Measurements from ENCODE around the gene PRPF8. TPM values are rescaled to one million over a fixed set of nuclear protein-coding genes. Genes with fewer than 3 reads are reported as not detected.

PRPF8 gene
- total RNA-seq, 2 experiments from 2014 or later = 420 to 428 TPM

DNA sequence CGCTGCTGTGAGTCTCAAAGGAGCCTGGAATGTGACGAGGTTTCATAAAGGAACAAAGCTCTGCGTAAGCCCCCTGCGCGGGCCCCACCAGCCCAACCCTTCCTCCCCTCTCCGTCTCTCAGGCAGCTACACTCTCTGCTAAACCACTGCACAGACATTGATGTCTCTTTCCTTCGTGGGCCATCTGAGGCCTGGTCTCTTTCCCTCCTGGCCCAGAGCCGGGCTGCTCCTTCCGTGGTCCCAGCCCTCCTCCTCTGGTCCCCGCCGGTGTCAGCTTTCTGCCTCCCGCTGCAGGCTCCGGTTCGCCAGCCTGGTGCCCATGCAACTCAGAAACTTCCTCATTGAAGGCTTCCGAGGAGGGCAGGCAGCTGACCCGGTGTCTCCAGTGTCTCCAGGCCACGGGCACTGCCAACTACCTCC is 46.5 kb downstream of the PRPF8 start:
- POLR2A ChIA-PET = no interaction called here

DNA sequence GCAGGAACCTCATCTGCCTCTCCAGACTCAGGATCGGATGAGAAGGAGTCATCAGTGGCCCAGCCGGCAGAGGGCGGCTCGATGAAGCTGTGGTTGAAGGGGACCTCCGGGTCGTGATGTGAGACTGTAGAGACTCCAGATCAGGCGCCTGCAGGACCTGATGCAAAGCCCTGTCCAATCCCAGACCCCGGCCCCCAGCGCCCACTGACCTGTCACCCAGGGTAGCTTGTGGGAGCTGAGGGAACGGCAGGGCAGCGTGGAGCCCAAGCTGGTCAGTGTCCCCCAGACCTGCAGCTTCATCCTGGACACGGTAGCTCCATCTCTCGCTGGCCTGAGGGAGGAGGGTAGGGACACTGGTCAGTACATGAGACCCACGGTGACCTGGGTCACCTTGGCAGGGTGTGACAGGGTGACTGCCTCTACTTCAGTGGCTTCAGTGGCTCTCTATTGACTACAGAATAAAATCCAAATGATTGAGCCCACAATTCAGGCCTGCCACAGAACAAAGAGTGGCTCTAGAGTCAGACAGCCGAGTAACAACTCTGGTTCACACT is 47.9 kb downstream of the PRPF8 start:
- CTCF ChIA-PET = no interaction called here
- POLR2A ChIA-PET = no interaction called here

More for the DNA sequence above, 46.5 kb downstream of the PRPF8 start:
- CTCF ChIA-PET = interaction anchor here (1.6 to 3.4 kb wide), 2 partner anchors 8 to 10 kb away, joined by 7 to 26 read pairs; partner anchors contain the start of genes RILP and SLC43A2

DNA sequence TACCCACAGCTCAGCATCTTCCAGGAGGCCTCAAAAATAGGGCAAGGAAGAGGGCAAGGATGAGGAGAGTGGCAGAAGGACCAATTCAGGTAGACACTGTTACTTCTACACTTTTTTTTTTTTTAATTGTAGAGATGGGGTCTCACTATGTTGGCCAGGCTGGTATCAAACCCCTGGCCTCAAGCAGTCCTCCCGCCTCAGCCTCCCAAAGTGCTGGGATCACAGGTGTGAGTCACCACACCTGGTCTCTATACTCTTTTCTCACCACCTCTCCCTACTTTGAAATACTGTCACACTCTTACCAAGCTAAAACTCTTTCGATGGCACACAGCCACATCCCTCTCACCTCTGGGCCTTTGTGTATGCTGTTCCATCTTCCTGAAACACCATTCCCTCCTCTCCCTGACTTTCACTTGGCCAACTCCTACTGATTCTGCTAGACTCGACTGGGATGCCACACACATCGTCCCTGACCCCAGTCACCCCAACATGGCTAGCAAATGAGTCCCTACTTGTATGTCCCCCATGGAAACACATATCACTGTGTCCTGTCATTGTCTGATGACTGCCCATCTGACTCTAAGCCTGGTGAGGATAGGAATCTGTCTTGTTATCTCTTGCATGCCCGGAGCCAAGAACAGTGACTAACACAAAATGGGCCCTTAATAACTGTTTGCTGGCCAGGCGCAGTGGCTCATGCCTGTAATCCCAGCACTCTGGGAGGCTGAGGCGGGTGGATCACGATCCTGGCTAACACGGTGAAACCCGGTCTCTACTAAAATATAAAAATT is 48.8 kb downstream of the PRPF8 start:
- ChIA-PET POLR2A (no interaction called here), CTCF (interaction anchor here (0.7 to 1.0 kb wide), 2 partner anchors 23 to 62 kb away, joined by 3 to 4 read pairs; no protein-coding TSS in a partner anchor)

DNA sequence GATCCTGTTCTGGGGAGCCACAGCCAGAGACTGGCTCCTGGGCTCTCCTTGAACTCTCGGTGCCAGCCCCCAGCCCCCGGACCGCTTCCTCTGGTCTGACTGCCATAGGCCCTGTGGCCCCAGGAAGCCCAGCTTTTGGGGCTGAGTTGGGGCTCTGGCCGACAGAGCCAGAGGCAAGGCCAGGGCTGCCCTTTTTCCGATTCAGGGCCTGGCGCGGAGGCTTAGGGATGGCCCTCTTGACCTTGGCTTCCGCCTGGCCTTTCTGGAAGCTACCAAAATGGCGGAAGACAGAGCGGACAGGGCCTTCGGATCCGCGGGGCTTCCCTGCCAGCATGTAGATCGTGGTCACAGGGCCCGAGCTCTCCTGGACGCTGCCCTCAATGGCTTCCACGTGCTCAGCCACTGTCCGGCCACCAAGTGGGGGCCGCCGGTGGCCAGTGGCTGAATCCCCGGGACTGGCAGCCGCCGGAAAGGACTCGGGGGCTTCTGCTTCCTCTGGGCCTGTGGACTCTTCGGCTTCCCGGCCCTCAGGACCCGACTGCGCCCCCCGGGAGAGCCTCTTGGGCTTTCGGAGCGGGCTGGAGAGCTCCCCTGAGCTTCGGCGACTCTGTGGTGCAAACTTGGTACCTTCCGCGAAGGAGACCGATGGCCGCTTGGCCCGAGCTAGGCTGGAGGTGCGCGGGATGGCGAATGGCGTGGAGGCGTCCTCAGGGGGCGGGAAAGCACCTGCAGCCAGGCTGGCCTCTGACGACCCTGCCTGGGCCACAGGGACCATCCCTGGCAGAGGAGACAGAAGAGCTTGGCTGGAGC is 49.6 kb downstream of the PRPF8 start:
- CTCF ChIA-PET = interaction anchor here (0.7 to 1.0 kb wide), 2 partner anchors 22 to 61 kb away, joined by 3 to 4 read pairs; no protein-coding TSS in a partner anchor
- POLR2A ChIA-PET = no interaction called here

DNA sequence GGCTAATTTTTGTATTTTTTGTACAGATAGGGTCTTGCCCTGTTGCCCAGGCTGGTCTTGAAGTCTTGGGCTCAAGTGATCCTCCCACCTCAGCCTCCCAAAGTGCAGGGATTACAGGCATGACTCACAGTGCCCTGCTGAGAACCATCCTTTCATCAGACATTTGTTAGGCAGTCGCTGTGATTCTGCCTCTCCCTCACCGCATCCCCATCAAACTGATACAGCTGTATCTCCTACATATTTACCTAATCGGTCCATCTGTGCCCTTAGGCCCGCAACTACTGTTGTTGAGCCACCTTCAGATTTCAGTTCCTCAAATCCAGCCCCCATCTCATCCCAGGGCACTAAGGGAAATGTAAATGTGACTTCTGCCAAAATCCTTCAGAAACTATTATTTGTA is 54.0 kb downstream of the PRPF8 start:
- ChIA-PET CTCF (interaction anchor here (0.5 to 9.9 kb wide), 18 partner anchors 9 to 479 kb away, joined by 3 to 165 read pairs (median 5); partner anchors contain the start of genes INPP5K and PITPNA), POLR2A (interaction anchor here (0.6 to 1.7 kb wide), 4 partner anchors 23 to 705 kb away, joined by 3 to 16 read pairs (median 9); no protein-coding TSS in a partner anchor)

DNA sequence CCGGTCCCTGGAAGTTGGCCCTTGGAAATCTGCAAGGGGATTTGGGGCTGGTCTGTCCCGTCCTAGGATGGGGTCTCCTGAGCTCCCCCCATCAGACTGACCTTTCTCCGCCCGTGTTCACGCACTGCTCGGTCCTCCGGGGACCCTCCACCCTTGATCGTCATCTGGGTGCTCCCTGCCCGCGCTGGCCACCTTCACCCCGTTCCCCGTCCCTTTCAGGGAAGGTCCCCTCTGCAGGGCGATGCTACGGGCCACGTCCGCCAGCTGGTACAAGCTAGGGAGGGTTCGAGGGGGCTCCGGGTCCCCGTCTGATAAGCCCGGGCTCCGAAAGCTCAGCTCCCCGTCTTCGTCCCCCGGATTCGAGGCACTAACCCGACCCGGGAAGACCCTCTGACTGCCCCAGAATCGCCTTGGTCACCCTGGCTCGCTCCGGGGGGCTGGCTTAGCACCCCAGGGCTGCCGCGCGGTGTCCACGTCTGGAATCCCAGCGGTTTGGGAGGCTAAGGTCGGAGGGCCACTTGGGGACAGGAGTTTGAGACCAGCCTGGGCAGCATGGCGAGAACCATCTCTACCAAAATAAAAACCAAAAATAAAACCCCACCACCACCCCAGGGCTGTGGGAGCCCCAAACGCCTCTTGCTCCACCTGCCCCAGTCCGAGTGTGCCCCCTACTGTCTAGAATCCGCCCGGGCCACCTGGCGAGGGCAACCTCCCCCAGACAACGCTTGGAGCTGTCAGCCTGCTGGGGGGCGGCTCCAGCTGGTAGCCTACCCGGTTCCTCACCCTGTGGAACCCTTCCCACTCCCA is 55.0 kb downstream of the PRPF8 start:
- POLR2A ChIA-PET = interaction anchor here (0.6 to 1.7 kb wide), 3 partner anchors 22 to 891 kb away, joined by 3 to 16 read pairs (median 10); no protein-coding TSS in a partner anchor
- CTCF ChIA-PET = interaction anchor here (0.5 to 9.9 kb wide), 28 partner anchors 9 to 480 kb away, joined by 3 to 165 read pairs (median 4); partner anchors contain the start of genes INPP5K, PITPNA, RILP and SCARF1

DNA sequence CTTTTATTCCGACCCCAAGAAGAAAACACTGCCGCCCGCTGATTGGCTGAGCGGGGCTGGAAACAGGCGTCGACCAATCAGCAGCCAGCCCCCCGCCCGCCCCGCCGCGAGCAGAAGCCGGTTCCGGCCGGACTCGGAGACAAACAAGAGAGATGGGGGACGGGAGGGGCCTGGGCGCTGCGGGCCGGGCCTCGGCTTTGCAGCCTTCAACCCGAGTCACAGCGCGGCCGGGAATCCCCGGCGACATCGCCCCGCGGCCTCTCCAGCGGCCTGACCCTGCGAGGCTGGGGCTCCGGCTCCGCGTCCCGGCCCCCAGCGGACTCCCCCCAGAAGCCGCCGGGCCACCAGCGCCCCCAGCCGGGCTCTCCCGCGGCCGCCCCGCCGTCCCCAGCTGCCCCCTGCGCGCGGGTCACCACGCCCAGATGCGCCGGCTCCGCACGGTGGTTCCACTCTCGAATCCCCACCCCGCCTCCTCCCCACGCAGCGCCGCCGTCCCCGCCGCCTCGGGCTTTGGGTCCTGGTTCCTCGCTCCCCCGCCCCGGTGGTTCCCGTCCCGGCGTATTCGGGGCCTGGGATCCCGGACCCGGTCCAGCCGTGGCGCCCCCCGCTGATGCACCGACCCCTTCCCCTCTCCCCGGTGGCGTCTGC is 55.7 kb downstream of the PRPF8 start:
- POLR2A ChIA-PET = interaction anchor here (0.6 to 1.7 kb wide), 3 partner anchors 21 to 892 kb away, joined by 3 to 16 read pairs (median 10); no protein-coding TSS in a partner anchor
- CTCF ChIA-PET = interaction anchor here (0.8 to 9.9 kb wide), 19 partner anchors 11 to 304 kb away, joined by 3 to 165 read pairs (median 4); partner anchors contain the start of genes INPP5K, PITPNA, RILP and SCARF1

DNA sequence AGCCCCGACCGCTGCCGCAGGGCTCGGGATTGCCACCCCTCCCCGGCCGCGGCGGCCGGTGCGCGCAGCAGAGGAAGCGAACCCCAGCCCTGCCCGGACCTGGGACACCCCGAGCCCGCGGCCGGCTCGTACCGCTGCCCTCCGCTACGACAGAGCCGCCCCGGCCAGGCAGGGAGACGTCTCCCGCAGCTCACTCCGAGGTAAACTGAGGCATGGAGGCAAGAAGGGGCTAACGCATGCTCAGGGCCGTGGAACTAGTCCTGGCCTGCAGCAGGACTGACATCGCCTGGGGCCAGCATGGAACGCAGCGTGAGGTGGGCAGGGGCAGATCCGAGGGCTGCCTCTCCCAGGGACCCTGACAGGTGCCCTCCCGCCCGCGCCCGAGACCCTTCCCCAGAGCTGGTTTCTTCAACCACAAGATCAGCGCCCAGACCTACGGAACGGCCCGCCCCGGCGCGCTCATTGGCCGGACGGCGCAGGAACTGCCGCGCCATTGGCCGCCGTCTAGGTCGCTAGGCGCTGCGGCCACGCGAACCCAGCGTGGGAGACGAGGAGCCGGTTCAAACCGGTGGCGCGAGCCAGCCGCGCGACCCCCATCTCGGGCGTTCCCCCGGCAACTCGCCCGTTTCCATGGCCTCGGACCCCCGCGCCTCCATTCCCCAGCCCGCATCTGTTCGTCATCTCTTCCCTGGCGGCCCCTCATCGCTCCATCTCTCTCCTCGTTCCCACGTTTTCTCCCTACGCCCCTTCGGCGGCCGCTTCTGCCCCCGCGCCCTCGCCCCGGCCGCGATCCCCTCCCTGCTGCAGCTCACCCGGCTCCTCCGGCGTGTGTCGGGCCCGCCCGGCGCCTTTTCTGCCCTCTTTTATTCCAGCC is 56.4 kb downstream of the PRPF8 start, which contains the start of gene SLC43A2:
Gene SLC43A2, minus strand, starts transcription at position 853 of the 874 bp plus-strand sequence. CDS start 960 bp downstream, outside the sequence.
- POLR2A ChIA-PET = no interaction called here
- CTCF ChIA-PET = interaction anchor here (2.0 to 9.9 kb wide), 6 partner anchors 12 to 263 kb away, joined by 8 to 165 read pairs (median 22); partner anchors contain the start of genes RILP and SCARF1

DNA sequence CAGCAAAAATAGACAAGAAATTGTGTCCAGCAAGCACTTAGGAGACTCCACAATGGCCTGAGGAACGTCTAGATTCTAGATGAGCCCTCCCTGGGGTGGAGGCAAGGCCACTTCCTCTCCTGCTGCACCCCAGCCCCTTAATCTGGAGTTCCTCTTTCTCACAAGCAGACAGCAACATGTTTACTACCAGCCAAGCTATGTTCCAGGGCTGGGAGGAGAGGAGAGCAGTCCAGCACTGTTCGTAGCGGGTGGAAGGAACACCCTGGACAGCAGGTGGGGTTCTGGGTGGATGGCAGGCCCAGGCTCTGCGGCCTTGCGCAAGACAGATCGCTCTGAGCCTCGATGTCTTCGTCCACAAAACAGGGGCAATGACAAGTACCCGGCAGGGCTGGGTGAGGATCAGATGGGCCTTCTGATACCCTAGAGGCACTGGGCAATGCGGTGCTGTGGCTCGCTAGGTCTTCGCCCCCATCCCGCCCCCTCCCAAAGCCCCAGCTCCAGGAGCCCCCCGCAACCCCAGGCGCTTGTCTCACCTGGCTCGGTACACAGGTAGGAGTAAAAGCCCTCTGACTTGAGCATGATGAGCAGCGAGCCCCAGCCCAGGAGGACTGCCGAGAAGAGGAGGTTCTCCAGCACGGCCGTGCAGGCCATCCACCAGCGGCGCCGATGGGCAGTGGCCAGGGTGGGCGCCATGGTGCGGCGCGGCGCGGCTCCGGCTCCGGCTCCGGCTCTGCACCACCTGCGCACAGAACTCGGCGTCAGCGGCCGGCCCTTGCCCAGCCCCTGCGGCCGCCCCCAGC is 57.3 kb downstream of the PRPF8 start:
- CTCF ChIA-PET = interaction anchor here (3.2 to 9.9 kb wide), 2 partner anchors 20 to 52 kb away, joined by 22 to 165 read pairs; partner anchors contain the start of genes RILP and SCARF1
- POLR2A ChIA-PET = no interaction called here

DNA sequence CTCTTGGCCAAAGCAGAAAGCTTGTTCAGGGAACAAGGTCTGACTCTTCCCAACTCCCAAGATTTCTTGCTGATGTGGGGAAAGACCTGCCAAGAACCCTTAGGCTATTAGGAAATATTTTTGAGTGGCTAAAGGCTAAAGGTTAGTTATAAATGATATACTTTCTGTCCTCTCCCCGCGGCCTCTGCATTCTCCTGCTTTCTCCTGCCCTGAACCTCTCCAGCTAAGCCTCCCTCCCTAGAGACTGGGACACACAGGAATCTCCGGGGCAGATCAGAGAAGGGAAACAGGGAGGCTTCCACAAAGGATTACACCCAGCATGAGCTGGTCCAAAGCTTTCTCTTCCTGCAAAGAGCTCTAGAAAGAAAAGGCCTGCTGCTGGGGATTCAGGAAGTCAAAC is 58.3 kb downstream of the PRPF8 start:
- ChIA-PET POLR2A (no interaction called here), CTCF (interaction anchor here (0.7 to 9.9 kb wide), 2 partner anchors 11 to 51 kb away, joined by 3 to 165 read pairs; no protein-coding TSS in a partner anchor)

DNA sequence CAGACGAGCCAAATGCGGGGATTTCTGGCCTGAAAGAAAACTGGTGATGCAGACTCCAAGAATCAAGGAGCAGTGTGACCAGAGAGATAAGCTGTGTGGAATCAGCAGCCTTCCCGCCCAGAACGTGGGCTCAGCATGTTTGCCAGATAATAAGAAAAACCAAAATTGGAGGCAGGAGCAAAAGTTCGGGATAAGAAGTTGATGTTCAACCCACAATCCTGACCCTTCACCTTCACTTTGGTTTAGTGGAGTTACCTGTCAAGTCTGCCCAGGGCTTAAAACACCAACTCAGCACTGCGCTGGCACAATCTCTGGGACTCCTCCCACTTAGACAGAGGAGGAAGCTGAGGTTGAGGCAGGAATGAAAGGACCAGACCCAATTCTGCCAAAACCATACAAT is 59.1 kb downstream of the PRPF8 start:
- ChIA-PET POLR2A (no interaction called here), CTCF (interaction anchor here (0.7 to 9.9 kb wide), 3 partner anchors 10 to 51 kb away, joined by 3 to 165 read pairs (median 3); partner anchors contain the start of gene RILP)

DNA sequence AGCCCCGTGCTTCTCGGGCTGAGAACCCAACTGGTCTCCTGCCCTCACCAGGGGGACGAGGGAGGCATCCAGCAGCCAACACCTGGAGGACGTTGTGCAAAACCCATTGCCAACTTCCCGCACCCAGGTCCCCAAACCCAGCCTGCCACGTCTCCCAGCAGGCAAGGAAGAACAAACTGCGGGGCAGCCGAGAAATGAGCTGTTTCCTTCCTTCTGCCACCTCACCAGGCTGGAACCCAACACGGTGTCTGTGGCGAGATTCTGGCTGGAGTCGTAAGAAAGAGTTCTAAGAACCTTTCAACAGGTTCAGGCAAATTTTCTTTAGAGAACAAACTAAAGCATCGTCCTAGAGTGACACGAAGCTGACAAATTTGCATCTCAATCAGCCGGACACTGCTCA is 59.6 kb downstream of the PRPF8 start:
- CTCF ChIA-PET = interaction anchor here (1.1 to 9.9 kb wide), 2 partner anchors 24 to 50 kb away, joined by 3 to 165 read pairs; partner anchors contain the start of gene RILP
- POLR2A ChIA-PET = no interaction called here

DNA sequence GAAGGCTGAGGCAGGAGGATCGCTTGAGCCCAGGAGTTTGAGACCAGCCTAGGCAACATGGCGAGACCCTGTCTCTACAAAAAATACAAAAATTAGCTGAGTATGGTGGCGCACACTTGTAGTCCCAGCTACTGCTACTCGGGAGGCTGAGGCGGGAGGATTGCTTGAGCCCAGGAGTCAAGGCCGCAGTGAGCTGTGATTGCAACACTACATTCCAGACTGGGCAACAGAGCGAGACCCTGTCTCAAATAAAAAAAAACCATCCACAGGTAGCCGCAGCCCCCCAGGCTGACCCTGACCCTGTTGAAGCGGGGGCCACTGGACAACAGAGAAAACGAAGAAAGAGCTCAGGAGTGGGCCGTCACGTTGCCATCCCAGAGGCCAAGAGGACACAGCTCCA is 60.0 kb downstream of the PRPF8 start:
- ChIA-PET POLR2A (no interaction called here), CTCF (interaction anchor here (1.1 to 9.9 kb wide), 2 partner anchors 25 to 50 kb away, joined by 3 to 165 read pairs; partner anchors contain the start of gene RILP)

DNA sequence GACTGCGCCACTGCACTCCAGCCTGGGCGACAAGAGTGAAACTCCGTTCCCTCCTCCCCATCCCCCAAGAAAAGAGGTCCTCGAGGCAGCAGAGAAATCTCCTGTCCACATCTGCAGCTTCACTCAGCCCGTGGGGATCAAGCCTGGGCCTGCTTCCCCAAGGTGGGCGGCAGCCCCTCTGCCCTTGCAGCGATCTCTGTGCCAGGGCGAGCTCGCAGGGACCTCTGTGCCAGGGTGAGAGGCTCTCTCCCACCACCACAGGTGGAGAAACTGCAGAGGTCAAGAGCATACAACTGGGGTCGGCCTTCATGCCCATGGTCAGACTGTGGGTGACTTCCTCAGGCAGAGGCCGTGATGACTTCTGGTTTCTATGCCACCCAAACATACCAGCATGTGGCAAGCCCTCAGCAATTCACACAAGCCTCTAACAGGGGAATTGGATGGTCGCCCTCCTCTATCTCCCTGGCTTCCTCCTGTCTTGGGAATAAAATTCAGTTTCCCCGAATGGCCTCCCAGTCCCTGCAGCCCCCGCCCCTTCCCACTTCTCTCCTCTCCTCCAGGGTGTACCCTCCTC is 61.5 kb downstream of the PRPF8 start:
- CTCF ChIA-PET = interaction anchor here (0.8 kb wide), 1 partner anchor 28 kb away, joined by 3 read pairs; no protein-coding TSS in a partner anchor
- POLR2A ChIA-PET = no interaction called here

DNA sequence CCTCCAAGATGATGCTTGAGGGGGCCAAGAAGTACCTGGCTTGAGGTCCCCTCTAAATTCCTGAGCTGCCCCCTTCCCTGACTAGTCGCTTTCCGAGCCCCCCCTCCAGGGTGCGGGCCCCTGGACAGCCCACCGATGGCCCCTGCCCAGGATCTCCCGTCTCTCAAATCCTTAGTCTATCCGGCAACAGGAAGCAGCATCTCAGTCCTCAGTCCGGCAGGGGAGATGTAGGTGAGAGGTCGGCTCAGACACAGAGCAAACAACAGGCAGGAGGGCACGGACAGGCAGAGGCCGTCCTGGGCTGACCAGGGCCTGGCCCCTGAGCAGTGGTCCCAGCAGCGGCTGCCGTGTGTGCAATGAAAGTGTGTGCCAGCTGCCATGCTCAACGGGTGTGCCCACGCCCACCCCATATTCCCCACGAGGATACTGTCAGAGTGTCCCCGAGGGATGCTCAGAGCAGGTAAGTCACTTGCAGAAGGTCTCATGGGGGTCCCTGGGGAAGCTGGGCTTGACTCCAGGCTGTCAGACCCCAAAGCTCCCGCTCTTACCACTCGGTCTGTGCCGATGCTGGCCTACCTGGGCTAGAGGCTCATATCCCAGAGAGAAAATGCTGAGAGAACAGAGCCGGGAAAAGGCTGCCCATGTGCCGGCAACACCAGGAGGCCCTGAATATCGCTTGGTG is 63.3 kb downstream of the PRPF8 start:
- CTCF ChIA-PET = interaction anchor here (0.6 to 1.1 kb wide), 2 partner anchors 9 to 731 kb away, joined by 3 to 6 read pairs; no protein-coding TSS in a partner anchor
- POLR2A ChIA-PET = no interaction called here

All from activated CD8-positive, alpha-beta memory T cell treated with anti-CD3 and anti-CD28 coated beads for 36 hours (primary cell).